Psoas muscle (tissue), 8 donors: ENCODE results near the gene NUP88. TPM values are rescaled to one million over a fixed set of nuclear protein-coding genes. Genes with fewer than 3 reads are reported as not detected.

Experiments
- ATAC-seq, 4 donors: fragments of 200-7000 bp; cut with Tn5 transposase; one replicate each; pipeline ENCODE4 v1.9.1; 2020; ENCODE audit warnings: moderate library complexity in 3 of 4, mild to moderate bottlenecking in 2 of 4
- DNase-seq, 2 donors: peaks; one replicate each; pipeline ENCODE4 v3.0.0-alpha.2; 2020
- H3K27ac ChIP-seq: fragments of 200-600 bp; one replicate; pipeline ENCODE4 v1.8.0; 2022
- H3K27me3 ChIP-seq, 3 donors: fragments of 200-600 bp in 1 of 3; one replicate each; pipeline versions ENCODE4 v1.6.1 to v1.8.0; 2013 to 2022; ENCODE audit warnings: low read length in 2 of 3, mild to moderate bottlenecking in 2 of 3, moderate library complexity in 1 of 3; ENCODE audit not compliant: insufficient read depth in 3 of 3
- H3K36me3 ChIP-seq, 2 donors: fragments of 200-600 bp in 1 of 2; one replicate each; pipeline versions ENCODE4 v1.6.1 to v1.8.0; 2013 to 2022; ENCODE audit warnings: low read depth in 1 of 2, mild to moderate bottlenecking in 1 of 2, moderate library complexity in 1 of 2; ENCODE audit not compliant: insufficient read depth in 1 of 2
- H3K4me1 ChIP-seq: fragments of 200-600 bp; one replicate; pipeline ENCODE4 v1.8.0; 2022
- H3K4me3 ChIP-seq: fragments of 200-600 bp; one replicate; pipeline ENCODE4 v1.8.0; 2022; ENCODE audit warnings: mild to moderate bottlenecking
- H3K9me3 ChIP-seq: fragments of 200-600 bp; one replicate; pipeline ENCODE4 v1.8.0; 2022
- CTCF ChIP-seq: fragments of 200-600 bp; IDR thresholded peaks from one replicate; pipeline ENCODE4 v1.8.0; 2022; ENCODE audit warnings: antibody characterized with exemption
- WGBS, 3 donors: extraction: QIAGEN DNeasy Blood & Tissue Kit; methylation state at CpG; one replicate each; pipeline versions ENCODE4 v1.1.6 to v1.1.7; 2013; 5-methylcytosine and 5-hydroxymethylcytosine counted together
- intact Hi-C, 2 donors: fragments of 100-400 bp; cut with DNase I; formaldehyde crosslinking; loops; one replicate each; pipeline versions ENCODE4 v1.11.0 to v1.14.2; 2022
- polyA plus RNA-seq, 3 donors: library from polyadenylated mRNA; stranded (reverse); fragments of 200-250 nt; gene quantifications; one replicate each; pipeline ENCODE4 v1.2.3, GENCODE V29; 2013
- total RNA-seq, 4 donors: library from RNA; stranded (reverse); fragmentation: NEBNext Ultra II Directional in 2 of 4; extraction: Animal tissue kit (Norgen Biotek cat#: 25700) in 2 of 4; gene quantifications; one replicate each; pipeline versions ENCODE4 v1.2.1 to v1.2.4, GENCODE V29; 2021 to 2023
- donor health status: healthy with polysubstance abuse.
- donor health status: DM: no; HTN: no; CAD: no; lungs with moderate emphysema.
- donor health status: Bipolar disorder and iron deficiency.
- donor health status: healthy.
- donor health status: DM: yes; HTN: yes; CAD: no.
- donor health status: DM: no; HTN: no; CAD: no.
- donor health status: DM: no; HTN: no; CAD: no.
- donor health status: DM: yes; HTN: yes; CAD: no.

Gene NUP88
- total and polyA plus RNA-seq, 7 donors: 54.4 to 106 (median 82.6) TPM

GRCh38 chr17:5352681-5353289 is 66.7 kb downstream of the NUP88 start:
- ATAC-seq: no peak
- Histone ChIP-seq H3K27me3 (no peaks in the 10 kb centered on the region), H3K27ac (no peak overlapping the region), H3K4me1 (peaks cover 16% of the 10 kb centered on the region), H3K4me3 (no peak overlapping the region), H3K36me3 (peaks cover 3 to 100% of the 10 kb centered on the region in 2 donors), H3K9me3 (no peaks in the 10 kb centered on the region)
- no peak for DNase-seq
- WGBS, 3 donors: 92 to 96% (median 93%) methylated on average over 4 of the region's 4 CpGs
- TF ChIP-seq CTCF: no peak
- intact Hi-C loops: loop anchor here in 1 of 2 donors (10.0 kb wide), 1 partner anchor 52 kb away; no protein-coding TSS in a partner anchor

- no peak for TF ChIP-seq CTCF
- Histone ChIP-seq H3K27me3 (no peaks in the 10 kb centered on the region), H3K4me3 (no peak overlapping the region), H3K9me3 (no peaks in the 10 kb centered on the region), H3K36me3 (peaks cover 3 to 85% of the 10 kb centered on the region in 2 donors), H3K4me1 (no peaks in the 10 kb centered on the region), H3K27ac (no peak overlapping the region)
- ATAC-seq: no peak
- intact Hi-C loops: no loop called here
- 96 to 98% (median 97%) methylated on average over 9 of the region's 9 CpGs for WGBS, 3 donors
- DNase-seq: no peak
These were observed 74.5 kb downstream of the NUP88 start for GRCh38 chr17:5344914-5345313.

Other genes starting within 250 kb of the NUP88 start
- gene ZNF594, start 227.8 kb downstream of the NUP88 start, total RNA-seq: 1 to 10 TPM; 1.5 to 4.0 (median 3.1) TPM
- 1 to 10 TPM; 1.1 to 6.6 (median 1.2) TPM for gene ZNF594, start 227.8 kb downstream of the NUP88 start, polyA plus RNA-seq
- gene SCIMP, start 184.8 kb downstream of the NUP88 start, total RNA-seq: under 1 TPM; 0.37 to 0.74 (median 0.50) TPM
- gene SCIMP, start 184.8 kb downstream of the NUP88 start, polyA plus RNA-seq: under 1 TPM; 0.12 to 0.55 (median 0.27) TPM
- gene RABEP1, start 137.4 kb downstream of the NUP88 start, total RNA-seq: 10 to 100 TPM; 69.9 to 86.1 (median 80.1) TPM
- gene RABEP1, start 137.4 kb downstream of the NUP88 start, polyA plus RNA-seq: 100 to 1,000 TPM in 1 of 3 donors, 10 to 100 TPM in 2; 33.4 to 106 (median 36.3) TPM
- 10 to 100 TPM; 24.7 to 36.3 (median 27.5) TPM for gene RPAIN, start 520 bp upstream of the NUP88 start, total RNA-seq
- gene RPAIN, start 520 bp upstream of the NUP88 start, polyA plus RNA-seq: 10 to 100 TPM; 25.2 to 65.2 (median 48.1) TPM
- 100 to 1,000 TPM; 107 to 184 (median 128) TPM for gene C1QBP, start 19.5 kb upstream of the NUP88 start, total RNA-seq
- 100 to 1,000 TPM; 166 to 472 (median 209) TPM for gene C1QBP, start 19.5 kb upstream of the NUP88 start, polyA plus RNA-seq
- 10 to 100 TPM in 3 of 4 donors, 1 to 10 TPM in 1; 8.9 to 17.7 (median 12.0) TPM for gene DHX33, start 49.3 kb upstream of the NUP88 start, total RNA-seq
- 1 to 10 TPM; 3.9 to 9.6 (median 6.9) TPM for gene DHX33, start 49.3 kb upstream of the NUP88 start, polyA plus RNA-seq
- 10 to 100 TPM; 23.1 to 40.9 (median 33.6) TPM for gene DERL2, start 66.5 kb upstream of the NUP88 start, total RNA-seq
- 100 to 1,000 TPM in 1 of 3 donors, 10 to 100 TPM in 2; 50.6 to 104 (median 60.4) TPM for gene DERL2, start 66.5 kb upstream of the NUP88 start, polyA plus RNA-seq
- 10 to 100 TPM; 13.6 to 21.4 (median 17.5) TPM for gene MIS12, start 66.9 kb upstream of the NUP88 start, total RNA-seq
- gene MIS12, start 66.9 kb upstream of the NUP88 start, polyA plus RNA-seq: 10 to 100 TPM; 11.1 to 28.9 (median 13.1) TPM
- gene NLRP1, start 164.8 kb upstream of the NUP88 start, total RNA-seq: 1 to 10 TPM; 2.8 to 5.7 (median 3.6) TPM
- gene NLRP1, start 164.8 kb upstream of the NUP88 start, polyA plus RNA-seq: 1 to 10 TPM; 2.7 to 3.7 (median 3.1) TPM